Stimulated activated naive CD4-positive, alpha-beta T cell (primary cell): ENCODE results near the gene TSPYL1.
"Not testable (repeated sequence)": the region's sequence is repeated elsewhere in the genome, so short reads cannot be mapped to it uniquely, and the experiment has no call there.

Source experiments
- DNase-seq, 6 experiments: peaks; one replicate each; lab custom pipeline; 2025; lab: John Stamatoyannopoulos, UW

The TSPYL1 gene

DNA sequence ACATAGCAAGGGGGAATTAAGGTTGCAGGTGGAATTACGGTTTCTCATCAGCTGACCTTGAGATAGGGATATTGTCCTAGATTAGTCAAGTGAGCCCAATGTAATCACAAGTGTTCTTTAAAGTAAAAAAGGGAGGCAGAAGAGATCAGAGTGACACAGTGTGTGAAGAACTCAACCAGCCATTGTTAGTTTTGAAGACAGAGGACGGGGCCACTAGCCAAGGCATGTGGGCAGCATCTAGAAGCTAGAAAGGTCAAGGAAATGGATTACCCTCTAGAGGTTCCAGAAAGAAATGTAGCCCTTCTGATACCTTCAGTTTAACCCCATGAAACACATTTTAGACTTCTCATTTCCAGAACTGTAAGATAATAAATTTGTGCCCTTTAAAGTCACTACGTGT lies 18.5 kb upstream of the TSPYL1 start:
- no peak for DNase-seq

DNA sequence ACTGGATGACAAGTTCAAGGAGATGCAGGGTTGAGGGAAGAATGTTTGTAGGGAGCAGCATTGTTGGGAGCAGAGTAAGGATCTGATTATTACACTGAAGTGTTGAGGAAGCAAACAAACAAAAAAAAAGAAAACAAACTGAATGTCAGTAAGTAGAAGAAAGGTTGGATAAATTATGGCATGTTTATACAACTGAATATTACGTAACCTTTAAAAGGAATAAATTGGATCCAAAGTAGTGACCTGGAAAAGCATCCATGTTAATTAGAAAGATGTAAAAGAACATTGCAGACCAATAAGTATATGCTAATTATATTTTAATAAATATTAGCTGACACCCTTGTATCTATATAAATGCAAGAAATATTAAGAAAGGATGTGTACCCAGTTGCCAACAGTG lies 12.8 kb upstream of the TSPYL1 start:
- DNase-seq: no peak

DNA sequence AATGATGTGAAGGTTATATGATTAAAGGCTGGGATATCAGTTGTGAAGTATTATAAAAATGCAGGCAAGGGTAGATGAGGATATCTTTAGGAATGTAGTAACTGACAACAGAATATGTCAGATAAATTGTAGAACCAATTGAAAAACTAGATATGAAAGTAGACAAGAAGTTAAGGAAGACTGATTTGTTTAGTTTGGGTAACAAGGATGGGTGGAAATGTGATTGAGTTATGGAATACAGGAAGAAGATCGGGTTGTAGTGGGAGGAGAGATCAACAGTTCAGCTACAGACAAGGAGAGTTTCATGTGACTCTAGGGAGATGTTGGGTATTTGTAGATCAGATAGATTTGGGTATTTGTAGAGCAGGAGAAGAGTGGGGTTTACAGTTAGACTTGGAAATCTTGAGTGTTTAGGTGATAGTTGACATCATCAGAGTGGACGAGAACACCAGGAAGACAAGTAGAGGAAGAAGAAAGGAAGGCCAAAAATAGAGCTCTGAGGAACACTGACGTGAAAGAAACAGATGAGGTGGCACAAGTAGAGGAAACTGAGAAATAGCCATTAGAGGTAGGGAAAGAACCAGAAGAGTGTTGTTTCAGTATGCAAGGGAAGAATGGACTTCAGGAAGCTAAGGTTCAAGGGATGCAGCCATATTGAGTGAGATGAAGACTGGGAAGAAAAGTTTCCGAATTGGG lies 12.1 kb upstream of the TSPYL1 start:
- no peak for DNase-seq

DNA sequence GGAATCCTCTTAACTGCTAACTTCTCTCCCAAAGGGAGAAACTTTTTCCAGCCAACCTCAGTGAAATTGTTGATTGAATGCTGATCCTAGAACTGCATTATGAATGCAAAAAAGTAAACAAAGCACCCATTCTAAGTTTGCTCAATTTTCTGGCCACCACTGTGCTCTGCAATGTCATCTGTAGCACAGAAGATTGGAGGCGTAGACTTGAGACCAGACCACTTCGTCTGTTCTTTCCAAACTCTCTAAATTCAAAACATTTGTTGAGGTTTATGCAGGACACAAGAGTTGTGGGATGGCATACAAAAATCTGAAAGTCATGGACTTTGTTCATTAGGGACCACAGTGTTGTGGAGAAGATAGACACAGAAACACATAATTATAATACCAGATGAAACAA lies 11.1 kb upstream of the TSPYL1 start:
- no peak for DNase-seq

DNA sequence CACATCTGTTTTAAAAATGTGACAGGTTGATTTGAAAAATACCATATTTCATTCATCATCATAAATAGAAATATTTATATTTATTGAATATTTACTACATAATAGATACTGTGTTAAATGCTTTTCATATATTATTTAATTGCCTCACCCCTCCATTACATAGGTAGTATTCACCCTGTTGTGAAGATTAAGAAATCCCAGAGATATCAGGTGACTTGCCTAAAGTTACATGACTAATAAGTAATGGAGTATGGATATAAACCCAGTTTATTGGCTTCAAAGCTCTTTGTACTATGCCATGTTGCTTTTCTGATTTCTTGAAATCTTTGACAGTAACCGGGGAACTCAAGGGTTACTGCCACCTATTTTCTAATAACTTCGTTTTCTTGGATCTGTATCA lies 10.1 kb upstream of the TSPYL1 start:
- DNase-seq: no peak

DNA sequence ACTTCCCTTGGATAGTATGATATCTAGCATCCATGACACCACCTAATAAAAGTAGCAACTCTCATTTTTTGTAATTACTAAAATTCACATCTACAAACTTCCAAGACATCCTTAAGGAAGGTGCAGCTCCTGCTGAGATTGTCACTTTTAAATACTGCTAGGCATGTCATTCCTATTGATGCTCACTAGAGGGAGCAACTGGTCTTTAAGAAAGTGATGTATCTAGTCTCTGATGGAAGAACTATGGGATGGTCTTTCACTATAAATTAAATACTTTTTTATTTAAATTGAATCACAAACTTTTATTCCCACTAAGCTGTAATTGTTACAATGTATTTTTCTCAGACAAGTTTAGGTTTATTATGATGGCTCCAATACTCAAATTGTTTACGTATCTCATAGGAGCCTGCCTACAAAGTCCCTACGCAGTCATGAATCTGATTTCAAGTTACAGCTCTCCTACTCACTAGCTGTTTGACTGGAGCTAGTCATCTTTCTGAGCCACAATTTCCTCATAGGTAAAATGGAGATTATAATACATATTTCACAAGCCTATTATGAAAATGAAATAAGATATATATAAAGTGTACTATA lies 8.1 kb upstream of the TSPYL1 start:
- DNase-seq: peak in 2 of 6 experiments; percentile 41 to 53

DNA sequence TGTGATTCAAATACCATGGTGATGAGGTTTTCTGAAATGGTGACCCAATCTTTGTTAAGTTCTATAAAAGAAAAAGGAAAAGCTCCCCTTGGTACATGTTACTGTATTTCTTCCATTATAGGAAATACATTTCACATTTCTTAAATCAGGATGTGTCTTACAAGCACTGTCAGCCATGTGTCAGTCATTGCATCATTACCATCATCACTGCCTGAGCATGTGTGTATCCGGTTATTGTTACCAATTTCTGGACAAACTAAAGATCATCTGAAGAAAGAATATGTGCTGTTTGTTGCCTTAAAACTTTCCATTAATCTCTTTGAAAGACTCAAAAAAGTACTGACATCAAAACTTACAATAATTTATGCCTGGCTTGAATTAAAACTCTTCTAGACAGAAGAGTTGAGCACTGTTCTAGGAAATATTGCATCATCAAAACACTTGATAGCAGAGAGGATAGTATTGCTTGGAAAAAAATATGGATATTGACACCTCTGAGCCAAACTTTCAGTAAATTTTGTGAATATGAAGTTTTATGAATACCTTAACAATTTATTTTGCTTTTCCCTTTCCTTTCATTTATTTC lies 7.1 kb upstream of the TSPYL1 start:
- DNase-seq: no peak

DNA sequence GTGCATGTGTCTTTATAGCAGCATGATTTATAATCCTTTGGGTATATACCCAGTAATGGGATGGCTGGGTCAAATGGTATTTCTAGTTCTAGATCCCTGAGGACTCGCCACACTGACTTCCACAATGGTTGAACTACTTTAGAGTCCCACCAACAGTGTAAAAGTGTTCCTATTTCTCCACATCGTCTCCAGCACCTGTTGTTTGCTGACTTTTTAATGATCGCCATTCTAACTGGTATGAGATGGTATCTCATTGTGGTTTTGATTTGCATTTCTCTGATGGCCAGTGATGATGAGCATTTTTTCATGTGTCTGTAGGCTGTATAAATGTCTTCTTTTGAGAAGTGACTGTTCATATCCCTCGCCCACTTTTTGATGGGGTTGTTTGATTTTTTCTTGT lies 5.3 kb upstream of the TSPYL1 start:
- not testable (repeated sequence) for DNase-seq

DNA sequence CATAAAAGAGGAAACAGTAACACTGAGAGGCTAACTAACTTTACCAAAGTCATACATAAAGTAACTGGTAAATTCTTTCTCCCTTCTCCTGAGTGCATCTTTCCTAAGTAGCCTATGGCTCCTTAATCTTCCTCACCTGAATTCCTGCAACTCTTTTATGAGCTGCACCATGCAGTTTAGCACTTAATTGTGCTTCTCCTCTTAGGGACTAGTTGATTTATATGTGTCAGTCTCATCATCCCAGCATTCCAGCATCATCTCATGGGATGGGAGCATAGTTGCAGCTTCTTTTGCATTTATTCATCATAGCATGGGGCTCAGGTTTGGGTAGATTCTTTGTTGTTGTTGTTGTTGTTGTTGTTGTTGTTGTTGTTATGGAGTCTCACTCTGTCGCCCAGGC lies 3.5 kb upstream of the TSPYL1 start:
- DNase-seq: no peak

DNA sequence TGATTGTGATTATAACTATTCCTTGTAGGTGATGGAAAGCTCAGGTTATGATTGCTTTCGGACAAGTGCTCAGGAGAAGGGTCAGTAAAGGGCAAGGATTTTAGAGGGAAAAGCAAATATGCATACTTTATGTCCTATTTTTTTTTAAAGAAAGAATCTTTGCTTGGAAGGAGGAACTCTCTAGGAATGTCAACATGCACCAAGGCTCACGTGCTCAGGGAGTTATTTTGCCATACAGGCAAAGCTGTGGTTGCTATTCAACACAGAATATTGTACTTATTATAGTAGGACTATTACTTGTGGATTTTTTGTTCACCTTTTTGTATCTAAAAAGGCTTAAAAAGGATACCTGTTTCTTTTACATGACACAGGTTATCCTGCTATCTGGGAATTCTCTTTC lies 3.0 kb upstream of the TSPYL1 start:
- no peak for DNase-seq

DNA sequence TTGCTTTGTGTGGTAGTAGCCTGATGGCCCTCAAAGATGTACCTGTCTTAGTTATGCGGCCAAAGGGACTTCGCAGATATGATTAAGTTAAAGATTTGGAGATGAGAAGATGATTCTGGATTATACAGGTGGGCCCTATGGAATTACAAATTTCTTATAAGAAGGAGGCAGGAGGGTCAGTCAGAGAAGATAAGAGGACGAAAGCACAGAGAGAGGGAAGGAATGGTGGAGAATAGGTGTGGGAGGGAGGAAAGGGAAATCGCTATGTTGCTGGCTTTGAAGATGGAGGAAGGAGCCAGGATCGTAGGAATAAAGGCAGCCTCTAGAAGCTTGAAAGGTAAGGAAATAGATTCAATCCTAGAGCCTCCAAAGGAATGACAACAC lies 1.2 kb upstream of the TSPYL1 start:
- DNase-seq: no peak

DNA sequence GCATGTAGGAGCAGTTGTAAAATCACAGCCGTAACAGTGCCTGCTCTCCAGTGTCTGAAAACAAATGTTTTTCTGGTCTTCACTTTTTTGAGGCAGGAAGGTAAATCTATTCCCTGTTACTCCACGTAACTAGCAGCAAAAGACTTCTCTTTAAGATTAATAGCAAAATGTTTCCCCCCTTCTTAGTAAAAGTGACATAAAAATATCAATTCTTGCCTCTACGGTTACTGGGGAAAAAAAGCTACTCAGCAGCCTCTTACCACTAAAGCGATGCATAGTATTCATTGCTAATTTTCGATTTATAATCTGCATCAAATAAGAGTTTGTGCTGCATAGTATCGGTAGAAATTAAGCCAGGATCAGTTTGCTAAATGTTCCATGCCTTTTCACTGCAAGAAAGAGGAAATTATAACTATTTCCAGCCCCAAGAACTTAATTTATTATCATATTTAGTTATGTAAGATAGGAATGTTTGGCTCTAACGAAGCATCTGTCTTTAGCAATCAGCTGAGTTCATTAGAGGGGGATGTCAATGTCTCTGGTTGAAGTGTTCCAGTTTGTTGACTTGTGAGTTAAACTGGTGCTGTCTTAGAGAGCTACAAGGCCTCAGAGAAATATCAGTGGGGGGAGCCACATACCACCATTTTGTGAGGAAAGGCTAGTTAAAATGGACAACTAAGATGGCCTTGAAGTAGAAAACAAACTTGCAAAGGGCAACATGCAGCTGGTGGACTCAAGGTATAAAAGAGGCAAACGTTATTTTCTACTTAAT lies 617 bp upstream of the TSPYL1 start:
- peak in 2 of 6 experiments; percentile 35 to 44 for DNase-seq

DNA sequence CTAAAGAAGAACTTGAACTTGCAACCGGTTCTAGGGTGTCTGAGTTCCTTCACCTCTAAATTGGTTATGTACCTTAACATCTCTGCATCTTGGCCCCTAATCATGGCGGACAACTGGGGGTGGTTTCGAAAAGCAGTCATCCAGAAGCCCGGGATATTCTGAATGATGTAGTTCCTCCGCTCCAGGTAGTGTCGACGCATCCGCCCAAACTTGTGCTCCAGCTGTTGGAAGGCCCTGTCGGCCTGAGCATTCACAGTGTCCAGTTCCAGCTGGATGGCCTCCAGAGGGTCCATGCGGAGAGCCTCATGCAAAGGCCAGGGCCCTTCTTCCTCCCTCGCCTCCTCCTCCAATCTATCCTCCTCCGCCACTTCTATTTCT lies 887 bp downstream of the TSPYL1 start:
- peak in 4 of 6 experiments; percentile 45 to 66 (median 54) for DNase-seq

DNA sequence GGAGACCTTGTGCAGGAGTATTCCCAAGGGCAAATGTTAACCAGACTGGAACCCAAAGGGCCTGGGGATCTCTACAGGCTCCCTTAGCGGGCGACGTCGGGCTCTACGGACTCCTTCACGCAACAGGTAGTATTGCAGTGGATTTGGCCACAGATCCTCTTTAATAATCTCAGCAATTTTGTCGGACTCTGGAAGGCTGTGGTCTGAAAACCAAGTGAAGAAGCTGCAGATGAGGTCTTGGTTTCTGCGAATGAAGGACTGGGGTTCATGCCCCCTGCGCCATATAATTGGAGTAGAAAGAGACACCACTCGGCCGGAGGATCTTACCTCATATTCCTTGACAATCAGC lies 1.3 kb downstream of the TSPYL1 start:
- DNase-seq: peak in 1 of 6 experiments; percentile 19

DNA sequence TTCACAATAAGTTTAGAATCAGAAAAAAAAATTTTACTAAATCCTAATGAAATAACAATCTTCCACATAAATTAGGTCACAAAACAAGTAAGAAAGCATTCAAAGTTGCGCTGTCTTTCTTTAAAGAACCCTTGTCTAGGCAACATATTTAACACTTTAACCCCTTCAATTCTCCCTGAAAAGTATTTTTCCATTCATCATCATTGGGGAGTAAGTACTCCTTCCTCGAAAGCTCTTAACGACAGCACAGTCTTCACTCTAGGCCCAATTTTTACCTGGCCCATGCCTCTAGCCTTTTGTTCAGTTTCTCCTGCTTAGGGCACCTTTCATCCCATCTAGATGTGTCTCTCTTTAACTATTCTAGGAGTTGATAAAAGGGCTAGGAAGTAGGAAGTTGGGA lies 2.6 kb downstream of the TSPYL1 start:
- no peak for DNase-seq

DNA sequence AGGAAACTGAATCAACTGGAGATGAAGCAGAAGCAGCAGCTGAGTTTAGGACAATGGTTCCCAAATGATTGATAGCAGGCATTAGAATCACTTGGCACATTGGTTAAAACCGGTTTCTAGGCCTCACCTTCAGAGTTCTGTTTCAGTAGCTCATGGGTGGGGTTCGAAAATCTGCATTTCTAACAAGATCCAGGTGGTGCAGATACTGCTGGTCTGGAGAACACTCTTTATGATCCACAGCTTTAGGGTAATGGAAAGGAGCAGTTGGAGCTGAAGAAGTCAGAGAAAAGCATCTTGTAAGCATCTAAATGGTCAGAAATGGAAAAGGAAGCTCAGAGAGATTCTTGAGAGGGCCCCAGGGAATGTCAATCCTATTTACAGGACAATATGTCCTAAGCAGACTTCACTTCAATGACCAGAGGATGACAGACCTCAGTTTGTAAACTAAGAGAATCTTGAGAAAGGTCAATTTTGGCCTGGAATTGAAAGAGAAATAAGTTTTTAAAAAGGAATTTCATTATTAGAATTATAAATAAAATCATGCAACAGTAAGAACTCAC lies 8.5 kb downstream of the TSPYL1 start:
- no peak for DNase-seq

DNA sequence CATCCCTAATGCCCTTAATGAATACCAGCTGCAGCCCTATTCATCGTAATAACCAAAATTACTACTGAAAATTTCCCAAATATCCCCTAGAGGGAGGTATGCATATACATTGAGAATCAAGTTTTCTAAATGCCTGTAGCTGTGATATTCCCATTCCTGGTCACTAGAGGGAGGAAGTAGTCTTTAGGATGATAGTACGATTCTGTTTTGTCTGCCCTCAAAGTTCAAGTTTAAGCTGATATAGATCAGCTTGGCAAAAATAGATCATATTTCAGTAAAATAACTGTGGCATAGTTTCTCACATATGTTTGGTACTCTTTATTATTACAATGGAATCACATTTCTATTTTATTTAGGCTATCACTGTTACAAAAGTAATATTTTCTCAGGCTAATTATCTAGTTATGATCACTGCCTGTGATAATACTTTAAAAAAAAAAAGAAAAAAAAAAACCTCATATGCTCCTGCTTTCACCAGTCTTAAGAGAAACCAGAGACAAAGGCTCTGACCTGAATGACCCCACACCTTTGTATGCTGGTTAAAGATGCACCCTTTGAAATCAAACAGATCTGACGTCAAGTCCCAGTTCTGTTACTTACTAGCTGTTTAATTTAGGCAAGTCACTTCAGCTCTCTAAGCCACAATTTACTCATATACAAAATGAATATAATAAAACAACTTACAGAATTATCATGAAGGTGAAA lies 11.0 kb downstream of the TSPYL1 start:
- DNase-seq: peak in 2 of 6 experiments; percentile 27 to 38

DNA sequence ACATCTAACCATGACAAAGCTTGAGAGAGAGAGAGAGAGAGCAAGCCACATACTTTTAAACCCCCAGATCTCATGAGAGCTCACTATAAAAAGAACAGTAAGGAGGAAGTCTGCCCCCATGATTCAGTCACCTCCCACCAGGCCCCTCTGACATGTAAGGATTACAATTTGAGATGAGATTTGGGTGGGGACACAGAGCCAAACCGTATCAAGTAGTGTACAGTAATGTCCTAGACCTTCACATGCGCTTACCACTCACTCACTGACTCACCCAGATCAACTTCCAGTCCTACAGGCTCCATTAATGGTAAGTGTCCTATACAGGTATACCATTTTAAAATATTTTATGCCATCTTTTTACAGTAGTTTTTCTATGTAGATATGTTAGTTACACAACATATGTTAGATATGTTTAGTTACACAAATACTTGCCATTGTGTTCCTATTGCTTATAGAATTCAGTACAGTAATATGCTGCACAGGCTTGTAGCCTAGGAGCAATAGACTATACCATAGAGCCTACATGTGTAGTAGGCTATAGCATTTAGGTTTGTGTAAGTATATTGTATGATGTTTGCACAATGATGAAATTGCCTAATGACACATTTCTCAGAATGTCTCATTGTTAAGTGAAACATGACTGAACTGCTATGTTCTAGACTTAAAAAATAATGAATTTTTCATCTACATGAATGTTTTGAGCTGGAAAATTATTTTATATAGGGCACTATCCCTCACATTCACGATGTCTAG lies 11.7 kb downstream of the TSPYL1 start:
- DNase-seq: no peak

DNA sequence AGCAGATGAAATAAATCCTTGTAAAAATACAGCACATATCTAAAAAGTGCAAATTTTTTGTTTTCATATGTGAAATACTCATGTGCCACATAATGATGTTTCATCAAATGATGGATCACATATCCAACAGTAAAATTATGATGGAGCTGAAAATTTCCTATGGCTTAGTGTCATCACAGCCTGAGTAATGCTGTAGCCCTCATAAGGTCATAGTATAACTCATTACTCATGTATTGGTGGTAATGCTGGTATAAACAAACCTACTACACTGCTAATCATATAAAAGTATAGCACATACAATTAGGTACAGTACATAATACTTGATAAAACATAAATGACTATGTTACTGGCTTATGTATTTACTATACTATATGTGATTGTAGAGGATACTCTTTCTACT lies 12.9 kb downstream of the TSPYL1 start:
- DNase-seq: no peak

DNA sequence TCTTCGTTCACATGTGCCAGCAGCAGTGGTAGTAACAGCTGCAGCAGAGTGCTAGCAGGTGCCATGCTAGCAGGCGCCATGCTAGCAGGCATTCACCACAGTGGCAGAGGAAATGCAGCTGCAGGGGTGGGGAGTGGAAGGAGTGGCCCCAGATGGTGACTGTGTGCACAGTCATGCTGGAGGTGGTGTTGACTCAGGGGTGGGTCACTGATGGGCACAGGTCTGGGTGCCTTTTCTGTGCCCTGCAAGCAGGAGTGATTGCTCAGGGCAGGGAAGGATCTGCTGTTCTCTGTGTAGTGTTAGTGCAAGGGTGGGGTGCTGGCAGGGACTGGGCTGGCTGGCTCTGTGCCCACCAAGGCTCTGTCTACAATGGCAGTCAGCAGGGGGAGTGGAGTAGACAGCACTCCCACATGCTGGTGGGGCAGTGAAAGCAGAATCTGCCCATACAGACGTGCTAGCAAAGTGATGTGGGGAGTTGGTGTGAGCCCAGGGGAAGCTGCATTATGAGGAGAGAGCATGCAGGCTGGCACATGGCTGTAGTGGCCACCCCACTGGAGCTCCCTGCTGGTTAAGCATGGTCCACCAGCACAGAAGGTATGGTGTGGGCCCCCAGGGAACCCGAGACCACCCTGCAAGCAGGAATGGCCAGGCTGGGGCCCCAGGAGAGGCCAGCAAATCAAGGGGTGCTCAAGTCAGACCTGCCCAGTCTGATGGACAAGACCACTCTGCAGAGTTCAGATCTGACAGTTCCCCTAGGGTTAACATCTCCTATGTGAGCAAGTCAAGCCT lies 14.5 kb downstream of the TSPYL1 start:
- DNase-seq: no peak

DNA sequence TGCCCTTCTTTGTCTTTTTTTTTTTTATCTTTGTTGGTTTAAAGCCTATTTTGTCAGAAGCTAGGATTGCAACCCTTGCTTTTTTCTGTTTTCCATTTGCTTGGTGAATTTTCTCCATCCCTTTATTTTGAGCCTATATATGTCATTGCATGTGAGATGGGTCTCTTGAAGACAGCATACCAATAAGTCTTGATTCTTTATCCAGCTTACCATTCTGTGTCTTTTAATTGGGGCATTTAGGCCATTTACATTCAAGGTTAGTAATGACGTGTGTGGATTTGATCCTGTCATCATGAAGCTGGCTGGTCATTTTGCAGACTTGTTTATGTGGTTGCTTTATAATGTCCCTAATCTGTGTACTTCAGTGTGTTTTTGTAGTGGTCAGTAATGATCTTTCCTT lies 16.4 kb downstream of the TSPYL1 start:
- no peak for DNase-seq
